T-helper 2 cell treated with Interferon-gamma antibody and Interleukin-4, amounts not matched to agents 5 μg/mL and 100 μg/mL, for 36 hours (primary cell): ENCODE measurements around the gene GFER.

ENCODE experiments used
- DNase-seq: peaks from one replicate; pipeline ENCODE4 v3.0.0; 2021; ENCODE audit warnings: low spot score
- H3K27ac Mint-ChIP-seq: one replicate; pipeline ENCODE4 v1.8.0; 2021; ENCODE audit warnings: mild to moderate bottlenecking, mixed read lengths
- H3K27me3 Mint-ChIP-seq: one replicate; pipeline ENCODE4 v1.8.0; 2021; ENCODE audit warnings: low read depth, mixed read lengths
- H3K36me3 Mint-ChIP-seq: one replicate; pipeline ENCODE4 v1.8.0; 2021; ENCODE audit warnings: low read depth, mixed read lengths
- H3K4me1 Mint-ChIP-seq: one replicate; pipeline ENCODE4 v1.8.0; 2021; ENCODE audit warnings: low read depth, mixed read lengths
- H3K4me3 Mint-ChIP-seq: one replicate; pipeline ENCODE4 v1.8.0; 2022; ENCODE audit warnings: mild to moderate bottlenecking, moderate library complexity, mixed read lengths
- H3K9me3 Mint-ChIP-seq: one replicate; pipeline ENCODE4 v1.8.0; 2021; ENCODE audit warnings: mixed read lengths

Gene GFER

DNA sequence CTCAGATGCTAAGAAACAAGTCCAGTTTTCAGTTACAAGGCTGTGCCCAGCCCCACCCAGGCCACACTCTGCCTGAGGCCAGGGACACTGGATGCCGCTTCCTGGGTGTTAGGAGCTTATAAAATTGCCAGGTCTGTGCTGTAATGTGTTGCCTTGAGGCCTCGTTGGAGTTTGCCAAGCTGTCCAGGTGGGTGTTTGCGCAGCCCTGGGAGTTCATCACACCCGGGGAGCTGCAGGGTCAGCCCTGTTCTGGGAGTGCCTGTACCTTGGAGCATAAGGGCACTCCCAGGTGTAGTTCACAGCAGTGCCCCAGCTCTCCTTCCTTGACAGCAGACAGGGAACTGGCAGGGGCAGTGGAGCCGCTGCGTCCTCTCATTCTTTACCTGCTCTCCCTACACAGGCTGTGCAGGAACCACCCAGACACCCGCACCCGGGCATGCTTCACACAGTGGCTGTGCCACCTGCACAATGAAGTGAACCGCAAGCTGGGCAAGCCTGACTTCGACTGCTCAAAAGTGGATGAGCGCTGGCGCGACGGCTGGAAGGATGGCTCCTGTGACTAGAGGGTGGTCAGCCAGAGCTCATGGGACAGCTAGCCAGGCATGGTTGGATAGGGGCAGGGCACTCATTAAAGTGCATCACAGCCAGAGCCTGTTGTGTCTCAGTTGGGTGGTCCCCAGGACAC is 1.6 kb downstream of the GFER start:
- peak overlapping the region; percentile 86 for H3K4me3 Mint-ChIP-seq
- DNase-seq, result no peak
- H3K4me1 Mint-ChIP-seq, result peaks cover 14% of the 10 kb centered on the region
- H3K27me3 Mint-ChIP-seq, result peaks cover 36% of the 10 kb centered on the region
- H3K27ac Mint-ChIP-seq, result no peak overlapping the region
- H3K9me3 Mint-ChIP-seq, result no peaks in the 10 kb centered on the region
- H3K36me3 Mint-ChIP-seq, result peaks cover 10% of the 10 kb centered on the region

DNA sequence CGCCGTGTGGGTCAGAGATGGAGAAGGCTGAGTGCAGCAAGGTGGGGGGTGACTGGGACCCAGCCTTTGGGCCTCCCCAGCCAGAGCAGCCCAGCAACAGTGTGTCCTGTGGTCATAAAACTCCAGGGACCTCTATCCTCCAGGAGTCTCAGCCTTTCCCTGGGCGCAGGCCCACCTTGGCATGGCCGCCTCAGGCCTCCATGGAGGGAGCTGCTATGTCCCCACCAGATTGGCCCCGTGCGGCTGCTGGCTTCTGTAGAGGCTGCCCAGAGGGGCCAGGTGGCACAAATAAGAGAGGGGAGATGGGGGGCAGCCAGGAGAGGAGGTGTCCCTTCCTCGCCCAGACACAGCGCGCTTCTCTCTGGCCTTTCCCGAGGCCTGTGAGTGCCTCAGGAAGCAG is 3.2 kb downstream of the GFER start:
- Mint-ChIP-seq H3K27me3 (peaks cover 22% of the 10 kb centered on the region), H3K4me3 (no peak overlapping the region), H3K27ac (no peak overlapping the region), H3K36me3 (peaks cover 10% of the 10 kb centered on the region), H3K4me1 (peaks cover 21% of the 10 kb centered on the region), H3K9me3 (no peaks in the 10 kb centered on the region)
- no peak for DNase-seq

DNA sequence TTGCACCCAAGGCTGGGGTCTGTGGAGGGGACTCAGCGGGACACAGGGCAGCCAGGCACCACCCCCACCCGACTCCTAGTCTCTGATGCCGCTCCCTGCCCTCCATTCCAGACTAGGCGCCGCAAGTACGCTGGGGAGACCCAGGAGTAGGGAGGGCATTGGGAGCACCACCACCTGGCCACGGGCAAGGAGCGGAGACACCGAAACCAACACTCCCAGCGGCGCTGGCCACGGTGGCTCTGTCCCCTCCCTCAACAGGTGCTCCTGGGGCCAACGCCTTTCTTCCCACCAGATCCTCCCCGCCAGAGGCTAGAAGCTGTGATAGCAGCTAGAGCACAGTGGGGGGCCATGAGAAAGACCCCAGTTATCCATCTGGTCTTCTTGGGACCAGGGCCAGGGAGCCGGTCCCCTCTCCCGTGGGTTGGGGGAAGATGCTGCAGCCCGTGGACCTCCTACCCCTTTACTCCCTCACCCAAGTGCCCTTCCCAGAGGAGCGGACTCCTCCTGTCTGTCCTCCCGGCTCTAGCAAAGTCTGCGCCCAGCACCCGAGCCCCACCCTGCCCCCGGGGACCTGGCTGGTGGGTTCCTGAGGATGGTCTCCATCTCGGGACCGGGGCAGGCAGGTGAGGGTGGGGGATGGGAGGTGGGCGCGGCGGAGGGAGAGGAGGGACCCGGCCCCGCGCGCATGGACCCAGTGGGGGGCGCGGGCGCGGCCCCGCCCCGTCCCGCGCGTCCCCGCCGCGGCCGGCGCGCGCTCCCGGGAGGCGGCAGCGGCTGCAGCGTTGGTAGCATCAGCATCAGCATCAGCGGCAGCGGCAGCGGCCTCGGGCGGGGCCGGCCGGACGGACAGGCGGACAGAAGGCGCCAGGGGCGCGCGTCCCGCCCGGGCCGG is 5.5 kb downstream of the GFER start, which contains the start of gene SYNGR3:
TSS of gene SYNGR3 (plus strand) at position 762 of the 892 bp plus-strand sequence. CDS start 133 bp downstream, outside the sequence.
- peaks cover 11% of the 10 kb centered on the region for H3K27me3 Mint-ChIP-seq
- peaks cover 10% of the 10 kb centered on the region for H3K36me3 Mint-ChIP-seq
- H3K27ac Mint-ChIP-seq, result peak within 1 kb of the TSS; percentile 65
- H3K4me1 Mint-ChIP-seq, result peaks cover 18% of the 10 kb centered on the region
- H3K4me3 Mint-ChIP-seq, result peak within 1 kb of the TSS; percentile 76
- DNase-seq, result no peak
- no peaks in the 10 kb centered on the region for H3K9me3 Mint-ChIP-seq

DNA sequence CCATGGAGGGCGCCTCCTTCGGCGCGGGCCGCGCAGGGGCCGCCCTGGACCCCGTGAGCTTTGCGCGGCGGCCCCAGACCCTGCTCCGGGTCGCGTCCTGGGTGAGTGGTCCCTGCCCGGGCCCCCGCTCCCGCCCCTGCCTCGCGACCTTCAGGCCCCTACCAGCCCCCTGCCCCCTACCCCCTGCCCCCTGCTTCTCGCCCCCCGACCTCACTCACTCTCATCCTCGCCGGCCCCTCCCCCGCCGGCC is 6.0 kb downstream of the GFER start:
- no peak for DNase-seq
- H3K4me3 Mint-ChIP-seq, result no peak overlapping the region

DNA sequence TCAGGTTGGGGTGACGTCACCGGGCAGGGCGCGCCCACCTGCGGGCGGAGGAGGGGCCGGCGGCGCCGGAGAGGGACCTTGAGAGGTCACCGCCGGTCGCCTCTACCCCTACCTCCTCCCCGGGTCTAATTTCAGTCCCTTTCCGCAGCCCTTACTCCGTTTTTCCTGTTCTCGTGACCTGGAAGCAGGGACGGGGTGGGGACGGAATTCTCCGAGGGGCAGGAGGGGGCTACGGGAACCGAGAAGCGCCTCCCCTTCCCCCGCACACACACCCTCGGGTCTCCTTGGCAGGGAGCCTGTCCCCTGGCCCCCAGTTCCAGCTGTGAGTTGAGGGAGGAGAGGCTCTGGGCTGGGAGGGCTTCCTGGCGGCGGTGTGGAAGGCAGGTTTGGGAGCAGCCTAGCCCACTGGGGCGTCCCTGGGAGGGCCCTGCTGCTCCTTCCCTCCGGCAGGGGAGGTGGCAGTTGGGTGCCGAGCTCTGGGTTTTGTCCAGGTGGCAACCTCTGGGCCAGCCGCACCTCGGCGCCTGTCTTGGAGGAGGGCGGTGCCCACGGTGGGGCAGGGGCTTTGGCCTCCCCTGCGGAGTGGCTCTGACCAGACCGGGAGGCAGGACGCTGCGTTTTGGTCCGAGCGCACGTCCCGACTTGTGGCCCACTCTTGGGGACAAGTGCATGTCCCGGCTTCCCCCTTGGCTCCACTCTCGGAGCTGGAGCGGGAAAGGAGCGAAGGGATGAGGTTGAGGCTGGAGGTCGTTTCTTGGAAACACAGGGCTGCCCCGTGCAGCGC is 6.5 kb downstream of the GFER start:
- Mint-ChIP-seq H3K4me3 (peak overlapping the region; percentile 76), H3K27ac (peak overlapping the region; percentile 69), H3K4me1 (peaks cover 9% of the 10 kb centered on the region), H3K27me3 (peaks cover 11% of the 10 kb centered on the region), H3K9me3 (no peaks in the 10 kb centered on the region), H3K36me3 (peaks cover 9% of the 10 kb centered on the region)
- DNase-seq, result peak; percentile 63

More for the DNA sequence above, 6.0 kb downstream of the GFER start:
- Mint-ChIP-seq H3K36me3 (peaks cover 7% of the 10 kb centered on the region), H3K27me3 (peaks cover 11% of the 10 kb centered on the region), H3K27ac (no peak overlapping the region), H3K9me3 (no peaks in the 10 kb centered on the region), H3K4me1 (peaks cover 14% of the 10 kb centered on the region)

DNA sequence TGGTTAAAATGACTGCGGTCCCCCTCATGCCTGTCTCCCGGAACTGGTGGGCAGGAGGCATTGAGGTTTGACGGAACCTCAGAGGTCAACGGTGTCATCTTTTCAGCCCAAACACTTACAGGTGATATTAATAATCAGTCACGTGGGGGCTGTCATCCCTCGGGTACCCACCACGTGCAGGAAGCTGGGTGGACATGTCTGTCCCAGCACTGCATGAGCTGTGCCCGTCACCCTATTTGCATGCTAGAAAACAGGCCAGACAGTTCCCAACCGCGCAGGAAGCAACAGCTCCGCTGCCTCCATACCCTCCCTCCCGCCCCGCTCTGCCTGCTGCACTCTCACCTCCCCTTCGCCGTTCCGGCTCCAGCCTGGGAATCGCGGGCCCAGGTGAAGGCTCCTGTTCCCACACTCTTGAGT is 7.2 kb downstream of the GFER start:
- Mint-ChIP-seq H3K9me3 (no peaks in the 10 kb centered on the region), H3K27me3 (peaks cover 11% of the 10 kb centered on the region), H3K27ac (peak overlapping the region; percentile 69), H3K4me1 (peaks cover 9% of the 10 kb centered on the region), H3K36me3 (peaks cover 9% of the 10 kb centered on the region), H3K4me3 (peak overlapping the region; percentile 76)
- DNase-seq, result peak; percentile 60

DNA sequence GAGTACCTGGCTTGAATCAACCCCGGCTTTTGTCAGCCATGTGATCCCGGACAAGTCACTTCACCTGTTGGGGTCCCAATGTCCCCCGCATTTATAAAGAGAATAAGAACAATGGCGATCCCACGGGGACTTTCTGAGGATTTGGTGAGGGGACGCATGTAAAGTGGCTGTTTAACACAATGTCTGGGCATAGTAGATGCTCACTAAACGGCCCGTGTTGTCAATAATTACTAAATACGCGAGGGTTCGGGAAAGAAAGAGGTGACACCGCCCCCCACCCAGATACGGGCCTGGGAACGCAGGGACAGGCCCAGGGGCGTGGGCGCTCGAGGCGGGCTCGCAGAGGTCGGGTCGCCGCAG is 7.6 kb downstream of the GFER start:
- H3K27me3 Mint-ChIP-seq, result peaks cover 11% of the 10 kb centered on the region
- no peaks in the 10 kb centered on the region for H3K9me3 Mint-ChIP-seq
- DNase-seq, result no peak
- peaks cover 7% of the 10 kb centered on the region for H3K36me3 Mint-ChIP-seq
- peak overlapping the region; percentile 76 for H3K4me3 Mint-ChIP-seq
- peak overlapping the region; percentile 69 for H3K27ac Mint-ChIP-seq
- H3K4me1 Mint-ChIP-seq, result peaks cover 9% of the 10 kb centered on the region

DNA sequence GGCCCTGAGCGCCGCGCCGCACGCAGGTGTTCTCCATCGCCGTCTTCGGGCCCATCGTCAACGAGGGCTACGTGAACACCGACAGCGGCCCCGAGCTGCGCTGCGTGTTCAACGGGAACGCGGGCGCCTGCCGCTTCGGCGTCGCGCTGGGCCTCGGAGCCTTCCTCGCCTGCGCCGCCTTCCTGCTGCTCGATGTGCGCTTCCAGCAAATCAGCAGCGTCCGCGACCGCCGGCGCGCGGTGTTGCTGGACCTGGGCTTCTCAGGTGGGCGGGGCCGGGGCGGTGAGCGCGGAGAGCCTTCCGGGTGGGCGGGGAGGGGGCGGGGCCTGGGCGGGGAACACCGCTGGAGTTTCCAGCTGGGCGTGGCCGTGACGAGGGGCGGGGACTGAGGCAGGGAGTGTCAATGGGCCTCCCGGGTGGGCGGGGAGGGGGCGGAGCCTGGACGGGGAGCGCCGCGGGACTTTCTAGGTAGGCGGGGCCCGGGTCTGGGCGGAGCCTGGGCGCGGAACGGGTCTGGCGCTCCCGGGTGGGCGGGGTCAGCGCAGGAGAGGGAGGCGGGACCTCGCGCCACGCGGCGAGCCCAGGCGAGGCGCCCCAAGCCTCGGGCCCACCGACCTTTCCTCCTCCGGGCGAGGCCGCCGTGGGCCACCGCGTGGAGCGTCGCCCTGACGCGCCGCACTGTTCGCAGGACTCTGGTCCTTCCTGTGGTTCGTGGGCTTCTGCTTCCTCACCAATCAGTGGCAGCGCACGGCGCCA is 8.1 kb downstream of the GFER start:
- peak overlapping the region; percentile 76 for H3K4me3 Mint-ChIP-seq
- peak; percentile 92 for DNase-seq
- peaks cover 11% of the 10 kb centered on the region for H3K27me3 Mint-ChIP-seq
- H3K36me3 Mint-ChIP-seq, result peaks cover 3% of the 10 kb centered on the region
- peaks cover 9% of the 10 kb centered on the region for H3K4me1 Mint-ChIP-seq
- H3K9me3 Mint-ChIP-seq, result no peaks in the 10 kb centered on the region
- H3K27ac Mint-ChIP-seq, result peak overlapping the region; percentile 69

DNA sequence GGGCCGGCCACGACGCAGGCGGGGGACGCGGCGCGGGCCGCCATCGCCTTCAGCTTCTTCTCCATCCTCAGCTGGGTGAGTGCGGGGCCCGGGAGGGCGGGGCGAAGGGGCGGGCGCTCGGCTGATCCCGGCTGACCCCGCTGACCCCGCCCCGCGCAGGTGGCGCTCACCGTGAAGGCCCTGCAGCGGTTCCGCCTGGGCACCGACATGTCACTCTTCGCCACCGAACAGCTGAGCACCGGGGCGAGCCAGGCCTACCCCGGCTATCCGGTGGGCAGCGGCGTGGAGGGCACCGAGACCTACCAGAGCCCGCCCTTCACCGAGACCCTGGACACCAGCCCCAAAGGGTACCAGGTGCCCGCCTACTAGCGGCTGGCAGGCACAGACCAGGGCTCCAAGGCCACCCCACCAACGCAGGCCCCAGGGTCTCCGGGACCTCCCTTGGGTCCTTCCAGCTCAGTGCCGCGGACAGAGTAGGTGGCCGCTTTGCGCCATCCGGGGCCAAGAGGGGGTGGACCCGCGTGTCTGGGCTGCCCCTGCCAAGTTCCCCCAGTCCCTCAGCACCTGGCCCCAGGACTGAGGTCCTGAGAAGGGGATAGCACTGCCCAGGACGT is 8.8 kb downstream of the GFER start:
- H3K4me1 Mint-ChIP-seq, result peaks cover 9% of the 10 kb centered on the region
- H3K27me3 Mint-ChIP-seq, result peaks cover 11% of the 10 kb centered on the region
- no peak overlapping the region for H3K27ac Mint-ChIP-seq
- no peak for DNase-seq
- no peaks in the 10 kb centered on the region for H3K9me3 Mint-ChIP-seq
- H3K36me3 Mint-ChIP-seq, result peaks cover 5% of the 10 kb centered on the region
- no peak overlapping the region for H3K4me3 Mint-ChIP-seq

DNA sequence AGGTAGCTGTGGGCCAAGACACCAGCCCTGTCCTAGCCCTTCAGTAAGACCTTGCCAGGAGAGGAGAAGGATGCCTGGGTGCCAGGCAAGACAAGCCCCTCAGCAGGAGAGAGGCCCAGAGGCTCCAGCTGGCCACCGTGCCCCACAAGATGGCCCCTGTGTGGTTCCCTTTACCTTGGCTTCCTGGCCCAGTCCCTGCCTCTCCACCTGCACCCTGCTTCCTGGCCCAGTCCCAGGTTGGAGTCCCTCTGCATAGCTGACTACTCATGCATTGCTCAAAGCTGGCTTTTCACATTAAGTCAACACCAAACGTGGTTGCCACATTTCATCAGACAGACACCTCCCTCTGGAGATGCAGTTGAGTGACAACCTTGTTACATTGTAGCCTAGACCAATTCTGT is 9.7 kb downstream of the GFER start:
- H3K9me3 Mint-ChIP-seq, result no peaks in the 10 kb centered on the region
- peak; percentile 27 for DNase-seq
- H3K4me1 Mint-ChIP-seq, result peaks cover 9% of the 10 kb centered on the region
- peaks cover 7% of the 10 kb centered on the region for H3K36me3 Mint-ChIP-seq
- H3K4me3 Mint-ChIP-seq, result no peak overlapping the region
- H3K27ac Mint-ChIP-seq, result peak overlapping the region; percentile 32
- H3K27me3 Mint-ChIP-seq, result peaks cover 8% of the 10 kb centered on the region

DNA sequence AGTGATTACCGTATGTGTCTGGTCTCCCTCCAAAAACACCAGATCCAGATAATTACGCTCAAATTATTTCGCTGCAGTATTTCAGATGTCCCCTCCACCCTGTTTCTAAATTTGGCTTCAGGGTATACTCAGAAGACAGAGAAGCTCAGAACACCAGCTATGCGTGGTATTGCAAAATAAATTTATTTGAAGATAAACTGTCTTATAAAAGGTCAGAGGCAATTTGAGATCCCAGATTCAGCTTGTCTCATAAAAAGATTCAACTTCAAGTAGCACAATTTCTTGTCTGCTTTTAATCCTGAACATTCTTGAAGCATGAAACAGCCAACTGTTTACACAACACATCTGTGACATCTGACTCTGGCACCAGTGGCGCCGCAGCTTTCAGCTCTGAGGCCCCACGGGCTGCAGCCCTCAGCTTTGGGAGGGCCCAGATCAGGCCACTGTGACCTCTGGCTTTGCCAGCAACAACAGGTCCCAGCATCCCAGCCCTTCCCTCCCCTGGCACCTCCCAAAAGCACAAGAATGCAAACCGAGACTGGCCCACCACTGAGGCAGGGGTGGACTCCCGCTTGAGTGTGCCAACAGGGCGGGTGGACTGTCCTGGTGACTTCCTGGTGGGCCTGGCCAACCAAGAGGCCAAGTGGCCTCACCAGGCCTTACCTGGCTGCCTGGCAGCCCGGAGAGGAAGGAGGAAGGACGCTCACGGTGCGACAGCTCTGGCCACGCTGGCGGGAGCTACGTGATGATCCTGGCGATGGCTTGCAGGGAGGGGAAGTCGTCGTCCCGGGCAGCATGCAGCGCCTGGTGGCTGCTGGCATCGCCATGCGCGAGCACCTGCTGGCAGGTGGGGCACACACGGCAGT is 13.7 kb downstream of the GFER start:
- Mint-ChIP-seq H3K27ac (no peak overlapping the region), H3K27me3 (no peaks in the 10 kb centered on the region), H3K9me3 (no peaks in the 10 kb centered on the region), H3K4me3 (no peak overlapping the region), H3K4me1 (no peaks in the 10 kb centered on the region), H3K36me3 (peaks cover 17% of the 10 kb centered on the region)
- no peak for DNase-seq

DNA sequence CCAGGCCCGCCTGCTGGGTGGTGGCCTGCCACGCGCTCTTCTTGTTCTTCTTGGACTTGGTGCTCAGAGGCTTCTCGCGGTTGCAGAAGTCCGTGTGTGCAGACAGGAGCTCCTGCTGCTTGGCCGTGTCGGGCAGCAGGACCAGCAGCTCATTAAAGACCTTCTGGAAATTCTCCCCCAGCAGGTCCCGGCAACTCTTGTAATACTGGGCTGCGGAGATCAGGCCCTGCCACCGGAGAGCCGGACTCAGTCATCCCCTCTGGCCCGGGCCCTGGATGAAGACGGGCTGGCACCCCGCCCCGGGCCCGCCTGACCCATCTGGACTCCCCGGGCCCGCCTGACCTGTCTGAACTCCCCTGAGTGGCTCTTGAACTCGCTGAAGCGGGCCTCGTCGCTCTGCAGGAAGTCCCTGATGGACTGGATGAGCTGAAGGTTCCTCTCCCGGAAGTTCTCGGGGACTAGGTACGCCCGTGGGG is 14.4 kb downstream of the GFER start:
- no peak for DNase-seq
- Mint-ChIP-seq H3K36me3 (peaks cover 17% of the 10 kb centered on the region), H3K9me3 (no peaks in the 10 kb centered on the region), H3K4me3 (no peak overlapping the region), H3K4me1 (no peaks in the 10 kb centered on the region), H3K27me3 (no peaks in the 10 kb centered on the region), H3K27ac (no peak overlapping the region)
